Effector CD8-positive, alpha-beta T cell (primary cell): Measurements from ENCODE around the gene PPFIBP2.

Experiments
- DNase-seq: peaks from one replicate; lab custom pipeline; 2025; lab: John Stamatoyannopoulos, UW

The PPFIBP2 gene

DNA sequence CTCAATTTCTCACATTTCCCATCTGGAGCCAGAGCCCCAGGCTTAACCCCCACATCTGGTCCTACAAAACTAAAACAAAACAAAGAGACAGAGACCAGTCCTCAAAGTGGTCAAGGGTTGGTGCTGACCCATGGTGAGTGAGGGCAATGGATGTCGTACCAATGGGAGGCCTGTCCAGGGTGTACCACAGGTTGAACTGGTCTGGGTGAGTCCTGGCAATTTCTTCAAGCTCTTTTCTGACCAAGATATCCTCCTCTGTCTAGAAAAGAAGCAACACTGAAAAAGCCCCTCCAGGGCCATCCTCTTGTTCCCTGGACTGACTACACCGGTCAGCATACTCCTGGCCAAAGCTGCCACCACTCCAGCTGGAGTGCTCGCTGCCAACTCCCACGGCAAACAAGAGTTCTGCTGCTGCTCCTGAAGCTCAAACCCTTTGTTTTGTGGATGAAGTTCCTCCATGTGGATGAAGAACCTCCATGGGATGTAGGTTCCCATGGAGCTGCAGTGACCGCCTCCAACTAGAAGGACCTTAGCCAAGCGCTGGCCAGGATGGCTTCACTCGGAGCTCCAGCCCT lies 152.6 kb downstream of the PPFIBP2 start:
- no peak for DNase-seq

DNA sequence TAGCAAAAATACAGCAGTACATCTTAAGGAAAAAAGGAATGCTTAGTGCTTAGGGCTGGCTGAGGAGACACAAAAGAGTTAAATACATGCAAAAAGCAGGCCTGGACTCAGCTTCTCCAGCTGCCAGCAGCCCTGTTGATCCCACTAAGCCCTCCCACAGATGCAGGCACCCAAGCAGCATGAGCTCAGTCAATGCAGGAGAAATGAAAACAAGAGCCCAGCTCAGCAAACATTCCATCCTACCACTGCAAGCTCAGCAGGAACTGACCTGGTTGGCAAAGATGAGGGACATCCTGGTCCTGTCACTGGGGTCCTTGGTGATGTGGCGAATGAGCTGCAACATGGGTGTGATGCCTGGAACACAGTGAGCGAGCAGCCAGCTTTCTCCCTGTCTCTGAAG lies 153.7 kb downstream of the PPFIBP2 start:
- no peak for DNase-seq

DNA sequence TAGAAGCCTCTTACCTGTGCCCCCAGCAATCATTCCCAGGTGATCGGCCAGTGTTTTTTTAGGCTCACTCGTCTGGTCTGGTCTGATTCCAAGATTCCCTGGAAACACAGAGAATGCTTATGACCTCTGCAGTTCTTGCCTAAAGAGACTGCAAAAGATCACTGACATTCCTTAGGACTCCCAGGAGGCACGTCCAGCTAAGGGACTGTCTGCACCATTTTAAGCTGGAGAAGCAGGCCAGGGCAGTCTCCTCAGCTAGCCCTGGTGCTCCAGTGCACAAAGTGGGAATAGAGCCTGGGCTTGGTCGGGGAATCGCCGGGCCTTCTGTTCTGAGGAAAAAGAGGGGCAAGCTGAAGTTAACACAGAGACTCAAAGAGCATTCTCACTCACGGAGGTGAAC lies 154.7 kb downstream of the PPFIBP2 start:
- no peak for DNase-seq

DNA sequence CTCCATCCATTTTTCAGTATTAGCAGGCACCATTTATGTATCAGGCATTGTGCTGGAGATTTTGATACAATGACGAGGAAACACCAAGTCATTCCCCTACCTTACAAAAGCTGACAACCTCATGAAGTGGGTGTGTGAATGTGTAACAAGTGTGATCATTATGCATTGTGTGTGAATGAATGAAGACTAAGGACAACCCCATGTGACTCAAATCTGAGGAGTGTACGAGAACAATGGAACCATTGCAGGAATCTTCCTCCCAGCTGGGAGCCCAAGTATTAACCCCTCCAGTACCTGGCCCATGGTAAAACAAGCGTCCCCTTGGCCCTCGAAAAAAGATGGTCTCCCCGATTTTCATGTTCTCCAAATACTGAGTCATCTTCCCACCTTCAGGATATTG lies 155.1 kb downstream of the PPFIBP2 start:
- DNase-seq, result no peak

DNA sequence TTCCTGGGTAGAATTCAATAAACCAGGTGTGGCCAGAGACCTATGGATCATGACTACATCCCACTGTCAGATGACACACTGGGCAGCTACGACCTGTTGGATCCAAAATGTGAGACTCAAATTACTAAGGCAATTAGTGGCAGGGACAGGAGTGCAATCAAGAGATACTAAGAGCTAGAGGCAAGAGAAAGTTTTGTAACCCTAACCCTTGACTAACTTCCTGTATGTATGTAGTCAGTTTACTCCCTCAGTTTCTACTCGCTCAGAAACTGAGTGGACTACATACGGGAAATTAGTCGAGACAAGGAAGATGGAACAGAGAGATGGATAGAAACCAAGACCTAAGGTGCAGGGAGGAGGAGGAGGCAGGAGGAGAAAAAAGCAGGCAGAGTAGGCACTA lies 156.8 kb downstream of the PPFIBP2 start:
- DNase-seq, result no peak

DNA sequence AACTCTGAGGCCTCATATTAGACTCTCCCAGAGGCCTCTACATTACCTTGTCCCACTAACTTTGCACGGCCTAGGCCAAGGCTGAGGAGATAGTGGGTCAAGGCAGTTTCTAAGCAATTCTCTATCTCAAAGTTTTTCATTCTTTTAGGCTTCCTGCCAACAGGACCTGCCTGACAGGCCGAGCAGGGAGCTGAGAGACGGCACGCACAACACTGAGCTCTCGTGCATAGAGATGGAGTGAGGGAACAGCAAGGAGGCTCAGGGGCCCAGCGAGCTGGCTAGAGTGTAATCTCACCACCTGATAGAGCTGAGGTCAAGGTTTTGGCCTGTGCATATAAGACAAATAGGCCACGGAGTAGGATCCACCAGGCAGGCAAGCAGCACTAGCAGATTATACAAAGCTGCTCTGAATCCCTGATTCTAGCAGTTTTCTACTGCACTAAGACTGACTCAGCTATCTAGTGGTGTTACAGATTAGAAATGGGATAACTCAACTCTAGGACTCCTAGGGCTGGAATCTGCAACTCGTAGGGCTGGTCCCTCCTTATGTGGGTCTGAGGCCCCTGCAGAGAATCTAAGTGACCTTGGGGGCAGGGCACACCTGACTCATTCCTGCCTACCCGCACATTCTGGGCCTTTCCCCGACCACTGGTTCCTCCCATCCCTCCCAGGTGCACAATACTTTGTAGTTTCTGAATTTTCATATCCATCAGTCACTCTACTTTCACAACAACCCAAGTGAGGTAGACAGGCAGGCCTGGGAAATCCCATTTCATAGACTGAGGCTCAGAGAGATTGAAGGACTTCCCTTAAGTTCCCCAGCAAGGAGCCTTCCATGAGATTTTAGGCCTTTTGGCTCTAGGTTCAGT lies 157.8 kb downstream of the PPFIBP2 start:
- DNase-seq, result no peak

DNA sequence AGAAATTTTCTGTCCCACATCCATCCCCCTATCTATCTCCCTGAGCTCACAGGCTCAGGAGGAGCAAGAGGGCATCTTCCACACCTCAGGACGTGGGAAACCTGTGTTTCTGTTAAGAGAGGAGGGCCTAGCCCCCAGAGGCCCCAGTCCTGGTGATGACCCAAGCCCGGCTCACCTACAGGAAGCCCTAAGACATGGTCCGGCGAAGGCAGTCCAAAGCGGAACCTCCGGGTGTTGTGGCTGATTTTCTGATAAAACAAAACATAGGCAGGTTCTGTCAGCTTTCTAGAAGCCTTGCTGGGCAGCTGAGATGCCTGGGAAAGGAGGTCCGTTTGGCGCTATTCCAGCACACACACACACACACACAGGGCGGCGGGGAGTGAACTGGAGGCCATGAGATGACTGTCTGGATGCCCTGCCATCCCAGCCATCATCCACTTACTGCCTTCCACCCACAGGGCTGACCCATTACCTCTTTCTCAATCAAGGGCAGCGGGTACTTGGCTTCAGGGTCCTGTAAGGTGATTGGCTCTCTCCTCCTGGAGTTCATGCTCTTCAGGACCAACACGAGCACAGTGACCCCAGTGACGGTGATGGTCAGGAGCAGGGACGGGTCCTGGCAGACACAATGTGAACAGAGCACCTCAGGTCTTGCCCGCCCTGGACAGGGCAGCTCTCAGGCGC lies 158.6 kb downstream of the PPFIBP2 start:
- no peak for DNase-seq

DNA sequence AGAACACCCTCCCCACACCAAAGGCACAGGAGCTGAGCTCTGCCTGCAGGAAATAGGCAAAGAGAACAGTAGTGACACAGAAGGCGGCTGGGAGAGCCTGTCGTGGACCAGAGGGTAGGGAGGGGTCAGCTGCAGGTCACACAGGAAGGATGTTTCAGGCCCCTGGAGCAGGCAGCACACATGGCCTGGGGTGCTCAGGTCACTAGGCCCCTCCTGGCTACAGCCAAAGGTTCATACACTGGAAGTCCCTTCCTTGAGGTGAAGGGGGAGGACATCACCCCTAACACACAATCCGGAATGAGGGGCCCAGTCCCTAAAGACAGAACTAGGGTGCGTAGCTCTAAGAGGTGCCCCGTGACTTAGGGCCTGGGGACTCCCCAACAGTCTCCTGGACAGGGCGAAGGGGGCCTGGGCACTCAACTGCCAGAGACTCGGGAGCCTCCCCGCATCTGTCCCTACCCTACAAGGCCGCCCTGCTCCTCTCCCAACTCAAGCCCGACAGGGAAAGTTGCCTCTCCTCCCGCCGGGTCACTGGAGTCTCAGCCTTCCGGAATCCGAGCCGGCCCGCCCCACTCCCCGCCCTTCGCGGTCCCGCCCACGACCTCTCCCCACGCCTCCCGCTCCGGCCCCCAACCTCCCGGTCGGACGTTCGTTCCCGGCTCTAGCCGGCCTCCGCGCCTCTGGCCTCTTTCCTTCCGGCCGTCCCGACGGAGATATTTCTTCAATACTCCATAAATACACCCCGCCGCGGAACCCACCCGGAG lies 159.3 kb downstream of the PPFIBP2 start, which contains the start of gene CYB5R2:
TSS of gene CYB5R2 (minus strand) at position 541 of the 764 bp plus-strand sequence. CDS start 675 bp downstream, outside the sequence.
- DNase-seq, result no peak

DNA sequence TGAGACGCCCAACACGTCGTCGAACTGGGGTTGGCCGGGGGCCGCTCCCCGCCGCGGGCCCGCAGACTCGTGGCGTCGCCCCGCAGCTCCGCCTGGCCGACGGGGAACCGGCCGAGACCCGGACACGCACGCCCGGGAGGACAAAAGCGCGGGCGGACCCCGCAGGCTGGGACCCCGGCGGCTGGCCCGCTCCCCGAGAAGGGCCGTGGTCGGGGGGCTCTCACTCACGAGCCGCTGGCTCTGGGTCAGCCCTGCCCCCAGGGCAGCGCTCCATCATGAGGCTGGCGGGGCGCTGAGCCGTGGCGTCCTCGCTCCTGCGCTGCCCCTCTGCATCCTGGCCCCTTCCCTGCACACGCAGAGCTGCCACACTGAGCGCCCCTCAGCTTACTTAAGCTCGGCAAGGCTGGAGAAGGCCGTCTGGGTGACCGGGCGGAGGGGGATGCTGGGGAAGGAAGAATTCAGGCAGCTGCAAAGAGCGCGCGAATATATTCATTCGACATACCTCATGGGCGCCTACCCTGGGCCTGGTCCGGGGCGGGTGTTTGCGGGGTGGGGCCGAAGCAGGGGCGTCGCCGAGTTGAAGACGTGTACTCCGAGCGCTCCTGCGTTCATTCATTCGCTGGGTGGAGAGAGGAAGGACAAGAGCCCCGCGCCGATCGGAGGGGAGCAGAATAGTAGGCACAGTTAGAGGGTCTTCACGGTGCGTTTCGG lies 160.1 kb downstream of the PPFIBP2 start:
- DNase-seq, result no peak

DNA sequence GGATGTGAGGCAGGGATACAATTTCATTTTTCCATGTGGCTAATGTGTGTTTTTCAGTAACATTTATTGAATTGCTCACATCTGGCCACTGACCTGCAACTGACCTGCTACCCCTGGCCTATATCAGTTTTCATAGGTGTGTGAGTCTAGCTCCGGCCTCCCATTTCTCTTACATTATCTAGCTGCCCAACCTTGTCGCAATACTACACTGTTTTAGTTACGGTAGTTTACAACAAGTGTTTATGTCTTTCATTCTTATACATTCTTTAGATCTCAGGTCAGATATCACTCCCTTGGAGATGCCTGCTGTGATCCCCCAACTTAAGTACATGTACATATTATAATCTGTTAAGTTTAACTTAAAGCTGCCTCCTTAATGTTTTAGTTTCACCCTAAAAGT lies 161.8 kb downstream of the PPFIBP2 start:
- no peak for DNase-seq

DNA sequence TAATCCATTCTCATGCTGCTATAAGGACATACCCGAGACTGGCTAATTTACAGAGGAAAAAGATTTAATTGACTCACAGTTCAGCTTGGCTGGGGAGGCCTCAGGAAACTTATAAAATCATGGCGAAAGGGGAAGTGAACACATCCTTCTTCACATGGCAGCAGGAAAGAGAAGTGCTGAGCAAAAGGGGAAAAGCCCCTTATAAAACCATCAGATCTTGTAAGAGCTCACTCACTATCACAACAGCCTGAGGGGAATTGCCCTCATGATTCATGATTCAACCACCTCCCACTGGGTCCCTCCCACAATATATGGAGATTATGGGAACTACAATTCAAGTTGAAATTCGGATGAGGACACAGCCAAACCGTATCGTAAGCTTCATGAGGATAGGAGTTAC lies 163.3 kb downstream of the PPFIBP2 start:
- DNase-seq, result no peak

DNA sequence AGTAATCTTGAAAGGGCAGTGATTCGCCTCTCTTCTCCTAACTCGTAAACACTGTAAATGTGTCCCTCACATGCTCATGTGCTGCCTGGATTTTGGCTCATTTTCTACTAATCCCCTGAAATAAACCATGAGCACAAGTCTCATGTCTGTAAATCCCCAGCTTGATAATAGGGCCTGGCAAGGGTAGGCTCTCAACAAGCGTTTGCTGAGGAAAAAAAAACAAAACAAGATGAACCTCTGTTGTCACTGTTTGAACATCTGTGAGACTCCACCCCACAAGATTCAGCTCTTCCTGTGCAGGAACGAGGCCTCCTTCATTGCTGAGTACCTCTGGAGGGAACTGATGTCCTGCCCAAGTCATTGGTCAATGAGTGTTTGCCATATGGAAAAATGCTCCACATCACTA lies 164.0 kb downstream of the PPFIBP2 start:
- no peak for DNase-seq

DNA sequence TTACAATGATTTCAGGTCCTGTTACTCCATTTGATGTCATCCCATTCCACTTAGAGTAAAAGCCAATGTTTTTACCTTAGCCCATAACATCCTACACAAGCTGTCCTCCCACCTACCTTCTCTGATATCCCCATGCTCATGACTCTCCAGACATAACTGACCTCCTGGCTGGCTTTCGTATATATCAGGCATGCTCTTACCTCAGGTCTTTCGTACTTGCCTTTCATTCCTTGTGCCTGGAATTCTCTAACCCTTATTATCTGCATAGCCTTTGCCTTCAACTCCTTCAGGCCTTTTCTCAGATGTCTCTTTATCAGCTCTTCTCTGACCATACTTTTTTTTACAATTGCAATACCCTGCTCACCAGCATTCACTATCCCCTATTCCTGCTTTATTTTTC lies 169.8 kb downstream of the PPFIBP2 start:
- no peak for DNase-seq

DNA sequence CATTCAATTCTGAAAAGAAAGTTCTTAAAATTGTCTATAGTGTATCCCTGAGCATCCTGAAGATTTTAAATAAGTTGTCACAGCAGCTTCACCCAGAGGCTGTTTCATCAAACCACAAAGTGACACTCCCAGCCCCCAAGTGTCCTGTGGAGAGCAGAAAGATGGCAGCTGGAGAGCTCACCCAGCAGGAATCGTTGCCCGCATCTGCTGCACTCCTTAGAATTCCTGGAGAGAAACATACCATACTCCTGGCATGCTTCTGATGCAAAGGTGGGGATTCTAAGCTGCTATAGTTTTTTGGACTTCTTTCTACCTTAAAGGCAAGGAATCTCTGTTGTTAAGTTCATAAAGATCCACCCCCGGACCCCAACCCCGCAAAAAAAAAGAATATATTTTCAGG lies 173.0 kb downstream of the PPFIBP2 start:
- no peak for DNase-seq

DNA sequence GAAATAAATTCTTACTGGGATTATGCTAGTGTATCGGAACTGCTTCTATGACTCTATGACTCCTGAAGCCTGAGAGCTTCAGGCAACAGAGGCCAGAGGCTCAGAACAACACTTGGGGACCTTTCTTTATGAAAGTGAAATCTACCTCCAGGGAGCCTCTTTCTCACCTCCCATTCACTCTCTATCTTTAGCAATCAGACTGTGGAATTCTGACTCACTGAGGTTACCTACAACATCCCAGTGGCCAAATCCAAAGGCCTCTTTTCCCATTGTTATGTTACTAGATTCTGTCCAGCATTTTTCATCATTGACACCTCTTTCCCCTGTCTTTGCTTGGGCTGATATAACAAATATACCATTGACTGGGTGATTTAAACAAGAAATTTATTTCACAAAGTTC lies 173.6 kb downstream of the PPFIBP2 start:
- DNase-seq, result no peak

DNA sequence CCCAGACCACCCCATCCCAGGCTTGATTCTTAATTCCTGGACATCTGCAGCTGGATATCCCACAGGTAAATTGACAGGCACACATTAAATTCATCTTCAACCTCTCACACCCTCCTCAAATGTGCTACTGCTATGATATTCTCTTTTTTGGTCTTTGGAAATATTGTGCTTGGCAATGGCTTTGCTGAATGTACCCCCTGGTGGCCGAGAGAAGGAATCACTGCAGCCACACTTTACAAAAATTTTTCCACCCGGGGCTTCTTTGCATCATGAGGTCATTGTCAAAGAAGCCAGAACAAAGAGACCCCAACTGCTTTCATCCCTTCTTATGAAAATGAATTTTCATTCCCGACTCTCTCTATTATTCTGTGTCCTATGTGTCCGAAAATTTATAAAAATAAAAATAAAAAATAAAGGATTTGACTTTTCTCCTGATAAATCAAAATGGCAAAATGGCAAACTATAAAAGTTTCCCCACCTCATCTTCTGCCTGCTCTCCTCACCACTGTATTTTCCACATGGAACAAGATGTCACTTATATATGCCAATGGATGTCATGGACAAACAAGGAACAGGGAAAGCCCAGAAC lies 174.5 kb downstream of the PPFIBP2 start:
- no peak for DNase-seq

DNA sequence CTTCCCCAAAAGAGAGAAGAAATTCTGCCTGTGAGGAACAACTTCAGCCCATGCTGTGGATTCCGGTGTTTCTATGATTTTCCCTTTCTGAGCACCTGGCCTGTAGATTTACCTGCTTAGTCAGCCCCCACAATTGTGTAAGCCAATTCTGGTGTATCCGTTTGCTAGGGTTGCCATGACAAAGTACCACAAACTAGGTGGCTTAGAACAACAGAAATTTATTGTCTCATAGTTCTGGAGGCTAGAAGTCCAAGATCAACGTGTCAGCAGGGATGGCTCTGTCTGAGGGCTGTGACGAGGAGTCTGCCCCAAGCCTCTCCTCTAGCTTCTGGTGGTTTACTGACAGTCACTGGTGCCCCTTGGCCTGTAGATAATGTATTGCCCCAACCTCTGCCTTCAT lies 175.4 kb downstream of the PPFIBP2 start:
- DNase-seq, result no peak

DNA sequence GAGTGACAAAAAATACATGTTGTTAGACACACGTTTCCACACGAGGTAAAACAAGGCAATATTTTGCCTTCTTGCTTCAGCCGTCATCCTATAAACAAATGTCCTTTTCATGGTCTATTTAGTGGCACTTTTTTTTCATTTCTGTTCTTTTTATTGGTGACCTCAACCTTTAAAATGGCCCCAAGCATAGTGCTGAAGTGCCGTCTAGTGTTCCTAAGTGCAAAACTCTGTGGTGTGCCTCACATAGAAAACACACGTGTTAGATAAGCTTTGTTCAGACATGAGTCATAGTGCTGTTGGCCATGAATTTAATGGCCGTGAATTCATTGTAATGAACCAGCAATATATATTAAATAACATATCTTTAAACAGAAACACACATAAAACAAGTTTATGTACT lies 176.8 kb downstream of the PPFIBP2 start:
- DNase-seq, result no peak

DNA sequence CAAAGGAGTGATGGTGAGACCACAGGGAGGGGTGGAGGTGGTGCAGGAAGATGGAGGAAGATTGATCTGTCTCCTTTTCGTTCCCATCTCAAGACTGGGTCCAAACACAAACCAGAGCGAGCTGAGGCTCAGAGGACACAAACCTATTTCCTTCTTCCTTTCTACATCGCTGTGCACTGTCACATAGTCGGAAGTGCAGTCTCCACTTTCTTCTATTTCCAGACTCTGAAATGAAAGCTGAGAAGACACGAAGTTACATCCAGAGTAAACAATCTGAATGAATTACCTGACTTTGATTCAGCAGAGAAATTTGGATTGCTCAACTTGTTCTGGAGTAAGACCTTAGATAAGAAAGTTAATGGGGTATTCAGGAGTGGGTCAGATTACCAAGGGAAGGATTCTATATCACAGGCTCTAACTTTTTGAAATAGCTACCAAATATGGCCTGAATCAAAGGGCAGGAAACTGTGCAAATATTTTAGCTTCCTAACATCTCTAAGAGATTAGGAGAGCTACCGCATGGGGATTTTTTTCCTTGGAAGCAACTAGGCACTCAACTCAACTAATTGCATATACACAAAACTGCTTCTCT lies 178.1 kb downstream of the PPFIBP2 start:
- DNase-seq, result no peak

DNA sequence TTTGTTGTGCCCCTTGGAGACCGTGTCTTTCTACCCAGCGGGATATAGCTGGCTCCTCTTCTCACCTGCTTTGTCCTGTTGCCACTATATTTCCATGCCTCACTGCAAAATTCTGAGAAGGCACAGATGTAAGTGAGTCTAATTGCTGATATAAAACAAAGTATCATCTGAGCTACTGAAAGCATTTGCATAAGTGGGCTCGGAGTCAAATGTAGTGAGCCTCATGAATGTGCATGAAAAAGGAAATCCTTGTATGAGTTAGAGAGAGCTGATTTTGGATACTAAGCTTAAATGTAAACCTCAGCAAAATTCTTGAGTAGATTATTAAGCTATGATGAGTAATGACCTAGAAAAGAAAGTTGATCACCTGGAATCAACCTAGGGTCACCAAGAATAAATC lies 178.6 kb downstream of the PPFIBP2 start:
- DNase-seq, result no peak

DNA sequence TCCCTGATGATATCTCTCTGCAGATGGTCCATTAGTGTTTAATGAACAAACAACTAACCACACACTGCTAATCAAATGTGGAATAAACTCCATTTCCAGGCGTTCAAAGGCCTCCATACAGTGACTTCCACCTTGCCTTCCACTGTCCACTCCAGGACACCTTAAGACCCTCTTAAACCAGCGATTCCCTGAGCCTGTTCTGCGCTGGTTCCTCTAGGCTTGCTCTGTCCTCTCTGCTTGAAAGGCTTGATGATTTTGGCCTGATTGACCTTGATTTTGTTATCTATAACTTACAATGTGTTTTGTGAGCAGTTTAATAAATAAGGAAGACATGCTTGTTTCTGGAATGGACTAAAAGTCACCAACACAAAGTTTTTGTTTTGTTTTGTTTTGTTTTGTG lies 180.4 kb downstream of the PPFIBP2 start:
- no peak for DNase-seq
